Renal pelvis (tissue), 12 donors: ENCODE results near the gene TNC. TPM values are rescaled to one million over a fixed set of nuclear protein-coding genes. Genes with fewer than 3 reads are reported as not detected.

Experiments
- DNase-seq: peaks from one replicate; pipeline ENCODE4 v3.0.0-alpha.2; 2013
- long read RNA-seq, 16 experiments: transcript quantifications; one replicate each; lab custom pipeline, GENCODE V29; 2026
- polyA plus RNA-seq, 3 donors: library from polyadenylated mRNA; unstranded; fragments of 120-200 nt; gene quantifications; one replicate each; pipeline ENCODE4 v1.2.1, GENCODE V29; 2013; ENCODE audit not compliant: insufficient read length in 3 of 3

TNC gene
- 100 to 1,000 TPM; 326 to 403 (median 331) TPM for polyA plus RNA-seq
- long read RNA-seq, donor 1, partial matches to known transcripts, result 47 of 47 reads
- long read RNA-seq, donor 1, other reads (novel, unspliced or antisense), result 0 of 47 reads
- long read RNA-seq, donor 2, partial matches to known transcripts, result 88 of 88 reads
- long read RNA-seq, donor 2, other reads (novel, unspliced or antisense), result 0 of 88 reads
- long read RNA-seq, donor 3, partial matches to known transcripts, result 259 of 259 reads
- long read RNA-seq, donor 3, other reads (novel, unspliced or antisense), result 0 of 259 reads
- long read RNA-seq, donor 4, full-length matches to known transcripts, result 1 of 93 reads
- long read RNA-seq, donor 4, partial matches to known transcripts, result 86 of 93 reads
- long read RNA-seq, donor 4, other reads (novel, unspliced or antisense), result 6 of 93 reads
- long read RNA-seq, donor 5, partial matches to known transcripts, result 29 of 29 reads
- long read RNA-seq, donor 5, other reads (novel, unspliced or antisense), result 0 of 29 reads
- long read RNA-seq, donor 6, partial matches to known transcripts, result 66 of 66 reads
- long read RNA-seq, donor 6, other reads (novel, unspliced or antisense), result 0 of 66 reads
- long read RNA-seq, donor 7, partial matches to known transcripts, result 179 of 179 reads
- long read RNA-seq, donor 7, other reads (novel, unspliced or antisense), result 0 of 179 reads
- long read RNA-seq, donor 8, partial matches to known transcripts, result 22 of 22 reads
- long read RNA-seq, donor 8, other reads (novel, unspliced or antisense), result 0 of 22 reads
- long read RNA-seq, donor 9, full-length matches to known transcripts, result 3 of 133 reads
- long read RNA-seq, donor 9, partial matches to known transcripts, result 130 of 133 reads
- long read RNA-seq, donor 9, other reads (novel, unspliced or antisense), result 0 of 133 reads
- long read RNA-seq, donor 10, full-length matches to known transcripts, result 1 of 129 reads
- long read RNA-seq, donor 10, partial matches to known transcripts, result 128 of 129 reads
- long read RNA-seq, donor 10, other reads (novel, unspliced or antisense), result 0 of 129 reads
- long read RNA-seq, donor 11, full-length matches to known transcripts, result 1 of 103 reads
- long read RNA-seq, donor 11, partial matches to known transcripts, result 102 of 103 reads
- long read RNA-seq, donor 11, other reads (novel, unspliced or antisense), result 0 of 103 reads
- long read RNA-seq, donor 12, partial matches to known transcripts, result 101 of 112 reads
- long read RNA-seq, donor 12, other reads (novel, unspliced or antisense), result 11 of 112 reads
- long read RNA-seq, donor 13, partial matches to known transcripts, result 21 of 21 reads
- long read RNA-seq, donor 13, other reads (novel, unspliced or antisense), result 0 of 21 reads
- long read RNA-seq, donor 14, result 0 reads
- long read RNA-seq, donor 15, full-length matches to known transcripts, result 1 of 35 reads
- long read RNA-seq, donor 15, partial matches to known transcripts, result 34 of 35 reads
- long read RNA-seq, donor 15, other reads (novel, unspliced or antisense), result 0 of 35 reads
- long read RNA-seq, donor 16, full-length matches to known transcripts, result 4 of 140 reads
- long read RNA-seq, donor 16, partial matches to known transcripts, result 136 of 140 reads
- long read RNA-seq, donor 16, other reads (novel, unspliced or antisense), result 0 of 140 reads

DNA sequence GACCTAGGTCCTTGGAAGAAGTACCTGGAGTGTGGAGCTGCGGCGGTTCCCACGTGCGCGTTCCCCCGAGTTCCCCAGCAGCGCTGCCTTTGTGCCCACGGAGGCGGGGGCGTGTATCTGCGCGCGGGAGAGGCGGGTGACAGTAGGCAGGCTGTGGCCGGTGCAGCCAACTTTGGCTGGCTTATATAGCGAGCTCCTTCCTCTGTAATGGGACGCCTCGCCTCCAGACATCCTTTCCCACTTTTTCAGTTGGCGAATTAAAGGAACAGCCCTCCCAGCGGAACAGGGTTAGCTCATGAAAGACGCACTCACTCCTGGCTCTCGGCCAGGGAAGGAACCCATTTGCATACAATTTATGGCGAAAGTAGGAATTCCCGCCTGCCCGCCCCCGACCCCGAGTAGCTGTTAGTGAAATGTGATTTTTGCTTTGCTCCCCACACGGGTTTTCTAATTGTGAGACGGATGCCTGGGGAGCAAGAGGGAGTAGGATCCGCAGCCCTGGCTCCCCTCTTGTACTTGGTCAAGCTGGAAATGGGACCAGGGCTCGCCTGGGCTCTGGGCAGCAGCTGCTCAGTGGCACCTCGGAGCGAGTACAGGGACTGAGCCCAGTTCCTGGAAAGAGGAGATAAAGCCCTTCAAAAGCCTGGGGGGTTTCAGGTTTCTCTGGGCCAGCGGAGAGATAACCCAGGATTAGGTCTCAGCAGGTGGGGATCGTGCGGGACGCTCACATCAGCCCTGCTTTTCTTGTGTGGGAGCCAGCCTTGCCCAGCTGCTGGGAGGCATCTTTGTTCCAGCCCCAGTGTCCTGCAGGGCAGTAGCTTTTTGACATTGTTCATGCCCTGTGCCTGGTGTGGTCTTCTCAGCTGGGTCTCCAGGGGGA is at the start of gene TNC:
Gene TNC (minus strand): TSS at position 159 of the 880 bp plus-strand sequence. CDS start 27,139 bp downstream, outside the sequence.
- DNase-seq, result peak; percentile 90

DNA sequence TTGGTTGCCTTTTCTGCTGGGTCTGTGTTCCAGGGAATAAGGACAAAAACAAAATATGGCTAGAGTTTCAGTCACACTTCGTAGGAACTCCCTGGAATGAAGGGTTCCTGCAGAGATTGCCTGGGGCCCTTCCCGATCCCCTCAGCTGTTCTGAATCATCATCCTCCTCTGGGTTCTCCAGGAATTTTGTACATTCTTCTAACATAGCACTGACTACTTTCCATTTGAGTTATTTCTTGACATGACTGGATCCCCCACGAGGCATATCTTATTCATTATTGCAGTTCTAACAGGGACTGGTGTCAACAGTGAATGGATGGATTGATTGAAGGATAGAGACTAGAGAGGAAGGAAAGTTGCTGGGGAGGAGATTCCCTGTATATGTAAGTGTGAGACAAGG is 49.2 kb upstream of the TNC start:
- no peak for DNase-seq

DNA sequence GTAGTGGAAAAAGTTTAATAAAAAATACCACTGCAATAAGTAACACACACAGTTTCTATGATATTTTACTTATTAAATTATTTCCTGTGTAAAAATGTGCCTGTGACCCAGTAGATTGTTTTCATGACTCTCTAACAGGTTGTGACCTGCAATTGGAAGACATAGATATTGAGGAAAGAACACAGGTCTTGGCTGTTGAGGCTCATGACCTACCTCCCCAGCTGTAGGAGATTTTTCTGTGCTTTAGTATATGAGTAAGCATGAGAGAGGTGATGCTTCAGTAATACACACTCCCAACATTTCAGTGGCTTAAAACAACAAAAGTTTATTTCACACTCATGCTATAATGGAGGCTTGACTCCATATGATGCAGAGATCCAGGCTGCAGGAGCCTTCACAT is 47.3 kb upstream of the TNC start:
- no peak for DNase-seq

DNA sequence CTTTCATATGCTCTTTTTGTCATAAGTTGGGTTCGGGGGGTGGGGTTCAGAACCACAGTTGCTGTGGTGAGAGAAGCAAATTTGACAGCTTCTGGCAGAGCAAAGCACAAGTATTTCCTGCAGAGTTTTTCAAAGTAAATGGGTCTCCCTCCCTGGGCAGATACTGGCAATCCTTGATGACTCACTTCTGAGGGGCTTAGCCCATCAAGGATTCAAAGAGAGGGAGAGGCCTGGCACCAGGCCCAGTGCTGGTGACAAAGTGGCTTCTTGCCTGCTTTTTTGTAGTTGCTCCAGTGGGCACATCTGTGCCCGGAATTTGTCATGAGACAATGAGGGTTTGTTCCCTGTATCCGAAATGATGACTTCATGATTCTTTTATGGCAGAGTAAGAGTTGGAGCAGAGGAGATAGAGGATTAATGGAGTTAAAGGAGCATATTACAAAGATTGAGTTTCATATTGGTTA is 46.6 kb upstream of the TNC start:
- DNase-seq, result no peak

DNA sequence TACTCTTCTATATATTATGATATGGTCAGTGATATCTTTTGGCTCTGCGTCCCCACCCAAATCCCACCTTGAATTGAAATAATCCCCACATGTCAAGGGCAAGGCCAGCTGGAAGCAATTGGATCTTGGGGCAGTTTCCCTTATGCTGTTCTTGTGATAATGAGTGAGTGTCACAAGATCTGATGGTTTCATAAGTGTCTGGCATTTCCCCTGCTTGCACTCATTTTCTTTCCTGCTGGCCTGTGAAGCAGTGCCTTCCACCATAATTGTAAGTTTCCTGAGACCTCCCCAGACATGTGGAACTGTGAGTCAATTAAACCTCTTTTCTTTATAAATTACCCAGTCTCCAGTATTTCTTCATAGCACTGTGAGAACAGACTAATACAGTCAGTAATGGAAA is 45.0 kb upstream of the TNC start:
- no peak for DNase-seq

DNA sequence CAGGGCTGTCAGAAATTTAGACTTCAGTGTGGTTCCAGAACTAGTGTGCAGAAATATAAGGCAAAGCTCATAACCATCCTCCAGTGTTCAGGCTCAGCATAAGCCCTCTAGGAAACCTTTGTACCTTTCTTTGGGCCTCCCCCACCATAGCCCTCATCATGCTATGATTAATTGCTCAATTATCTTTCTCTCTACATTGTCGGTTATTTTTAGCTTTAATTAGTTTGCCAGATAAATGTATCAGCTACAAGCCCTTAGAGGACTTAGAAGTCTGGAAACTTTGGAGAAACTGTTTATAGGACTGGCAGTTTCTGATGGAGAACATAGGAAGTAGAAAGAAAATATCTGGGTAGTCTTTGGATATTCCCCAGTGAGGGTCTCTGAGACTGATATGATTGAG is 43.5 kb upstream of the TNC start:
- no peak for DNase-seq

DNA sequence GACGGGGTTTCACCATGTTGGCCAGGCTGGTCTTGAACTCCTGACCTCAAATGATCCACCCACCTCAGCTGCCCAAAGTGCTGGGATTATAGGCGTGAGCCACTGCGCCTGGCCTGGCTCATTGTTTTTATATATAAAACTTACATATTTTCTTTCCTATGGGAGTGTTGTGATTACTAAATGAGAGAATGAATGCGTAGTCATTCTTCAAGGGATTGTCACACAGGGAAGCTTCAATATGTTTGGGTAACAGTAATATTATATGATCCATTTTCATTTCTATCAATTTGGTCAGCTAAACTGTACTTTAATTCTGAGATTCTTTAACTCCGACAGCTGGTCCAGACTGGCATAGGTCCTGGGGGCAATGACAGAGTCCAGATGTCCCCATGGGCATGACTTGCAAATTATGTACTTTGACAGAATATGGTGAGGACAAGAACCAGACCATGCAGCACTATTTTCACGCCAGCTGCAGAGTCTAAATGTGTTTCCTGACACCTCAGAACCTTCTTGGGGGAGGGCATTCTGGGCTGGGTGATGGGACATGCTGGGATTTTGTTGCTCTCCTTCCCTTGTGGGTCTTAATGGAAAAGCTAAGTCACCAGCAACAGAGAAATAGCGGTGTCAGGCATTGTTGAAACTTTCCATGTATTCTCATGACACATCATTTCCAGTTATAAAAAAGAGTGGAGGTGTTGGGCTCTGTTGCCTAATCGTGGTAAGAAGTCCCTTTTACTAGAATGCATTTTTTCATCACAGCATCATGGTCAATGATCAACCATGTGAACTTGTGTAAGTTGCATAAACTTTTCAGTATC is 40.9 kb upstream of the TNC start:
- no peak for DNase-seq

DNA sequence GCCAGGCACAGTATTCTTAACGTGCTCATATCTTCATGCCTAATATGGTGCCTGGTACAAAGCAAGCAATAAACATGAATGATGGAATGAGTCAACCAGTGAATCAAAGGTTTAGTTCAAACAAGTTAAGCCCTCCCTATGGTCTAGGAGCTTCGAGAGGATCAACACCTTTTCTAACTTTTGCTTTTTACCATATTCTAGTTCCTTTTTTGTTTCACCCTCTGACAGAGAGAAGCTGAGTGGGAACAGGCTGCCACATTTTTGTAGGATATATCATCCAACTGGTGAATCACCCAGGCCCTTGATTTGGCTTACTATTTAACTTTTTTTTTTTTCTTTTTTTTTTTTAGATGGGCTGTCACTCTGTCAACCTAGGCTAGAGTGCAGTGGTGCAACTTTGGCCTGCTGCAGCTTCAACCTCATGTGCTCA is 39.3 kb upstream of the TNC start:
- no peak for DNase-seq

DNA sequence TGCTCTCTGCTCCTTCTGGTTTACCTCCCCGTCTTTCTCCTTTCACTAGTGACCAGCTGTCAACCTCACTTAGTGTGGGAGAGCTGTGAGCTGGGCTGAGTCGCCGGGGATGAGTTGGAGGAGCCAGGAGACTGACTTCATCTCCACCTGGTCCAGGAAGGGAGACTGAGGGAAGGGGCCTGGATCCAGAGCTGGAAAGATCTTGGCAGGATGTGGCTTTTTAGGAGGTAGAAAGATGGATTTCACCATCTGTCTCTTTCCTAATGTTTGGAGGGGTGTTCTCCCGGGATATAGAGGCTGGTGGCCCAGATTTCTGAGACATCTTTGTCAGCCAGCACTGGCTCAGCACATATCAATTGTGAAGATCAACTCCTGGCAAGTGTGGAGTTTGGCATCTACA is 37.1 kb upstream of the TNC start:
- DNase-seq, result no peak

DNA sequence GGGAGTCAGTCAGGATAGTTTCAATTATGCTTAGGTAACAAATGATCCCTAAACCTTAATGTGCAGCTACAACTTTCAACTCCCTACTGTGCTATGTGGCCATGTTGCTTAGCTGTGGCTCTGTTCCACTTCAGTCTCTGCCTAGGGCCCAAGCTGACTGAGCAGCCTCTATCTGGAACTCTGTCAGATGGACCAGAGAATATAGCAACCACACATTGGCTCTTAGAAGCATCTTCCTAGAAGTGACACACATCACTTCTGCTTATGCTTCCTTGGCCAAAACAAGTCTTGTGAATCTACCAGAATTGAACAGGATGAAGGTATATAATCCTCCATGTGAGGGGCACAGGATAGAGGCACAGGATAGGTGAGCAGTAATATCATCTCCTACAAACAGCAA is 36.7 kb upstream of the TNC start:
- DNase-seq, result no peak

DNA sequence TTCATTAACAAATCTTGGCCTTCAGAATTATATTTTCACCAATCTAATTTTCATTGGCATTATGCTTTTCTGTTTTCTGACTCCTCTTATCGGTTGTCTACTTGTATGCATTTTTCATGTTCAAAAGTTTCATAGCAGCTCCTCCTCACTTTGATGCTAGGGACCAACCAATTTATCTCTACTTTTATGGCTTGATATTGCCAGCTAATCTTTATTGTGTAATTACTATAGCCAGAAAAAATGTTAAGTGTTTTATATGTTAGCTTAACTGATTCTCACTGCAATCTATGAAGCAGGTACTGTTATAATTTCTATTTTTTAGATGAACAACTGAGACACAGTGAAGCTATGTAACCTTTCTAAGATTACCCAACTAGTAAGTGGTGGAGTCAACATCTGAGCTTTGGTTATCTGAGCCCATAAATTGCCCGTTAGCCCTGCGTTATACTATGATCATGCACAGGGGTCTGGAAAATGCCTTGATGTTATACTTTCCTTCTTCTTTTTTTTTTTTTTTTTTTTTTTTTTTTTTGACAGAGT is 34.4 kb upstream of the TNC start:
- no peak for DNase-seq

DNA sequence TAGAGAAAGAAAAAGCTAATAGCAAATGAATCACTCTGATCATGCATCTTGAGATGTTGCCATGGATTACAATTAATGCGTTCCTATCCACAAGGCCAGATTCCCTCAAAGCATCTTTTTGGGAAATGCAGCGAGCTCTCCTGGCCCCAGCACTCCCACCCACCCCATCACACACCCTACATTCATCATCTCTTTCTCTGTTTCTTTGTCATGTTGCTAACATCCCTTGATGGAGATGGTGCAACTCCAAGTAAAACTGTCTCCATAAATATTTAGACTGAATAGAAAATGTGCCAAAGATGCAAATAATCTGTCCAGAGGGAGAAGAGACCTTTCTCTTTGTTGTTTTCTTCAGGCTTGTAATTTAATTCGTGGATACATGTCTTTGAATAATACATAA is 30.8 kb upstream of the TNC start:
- no peak for DNase-seq

DNA sequence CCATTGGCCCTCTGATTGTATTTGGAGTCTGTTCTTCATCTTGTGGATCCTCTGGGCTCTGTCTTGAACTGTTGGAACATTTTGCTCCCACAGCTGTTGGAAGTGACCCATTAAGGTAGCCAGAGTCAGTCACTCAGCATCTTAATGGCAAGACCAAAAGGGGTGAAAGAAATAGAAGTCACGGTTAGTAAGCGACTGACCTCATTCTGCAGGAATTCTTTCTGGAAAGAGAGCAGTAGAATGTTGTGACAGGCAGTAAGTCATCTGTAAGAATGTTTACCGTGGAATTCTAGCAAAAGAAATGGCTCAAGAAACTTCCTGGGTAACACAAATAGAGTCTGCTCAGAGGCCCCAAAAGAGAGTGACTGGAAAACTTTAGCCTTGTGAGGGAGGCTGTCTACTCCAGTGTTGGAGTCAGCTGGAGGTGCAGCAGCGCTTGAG is 28.6 kb upstream of the TNC start:
- DNase-seq, result peak; percentile 69

DNA sequence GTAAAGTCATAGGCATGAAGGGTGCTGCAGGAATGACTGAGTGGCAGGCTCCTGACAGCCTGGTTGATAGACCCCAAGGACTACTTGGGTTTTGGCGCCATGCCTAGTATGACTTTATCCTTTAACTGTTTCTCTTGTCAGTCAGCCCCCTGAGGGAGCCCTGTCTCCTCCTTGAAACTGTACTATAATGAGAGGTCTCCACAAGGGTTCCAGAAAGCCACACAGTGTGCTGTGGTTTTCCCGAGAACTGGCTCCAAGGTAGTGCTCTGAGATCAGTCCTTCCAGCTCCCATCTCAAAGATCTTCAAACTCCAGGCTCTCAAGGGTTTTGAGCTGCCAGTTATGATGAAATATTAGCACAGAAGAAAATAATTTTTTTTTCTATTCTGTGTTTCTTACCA is 26.7 kb upstream of the TNC start:
- DNase-seq, result no peak

DNA sequence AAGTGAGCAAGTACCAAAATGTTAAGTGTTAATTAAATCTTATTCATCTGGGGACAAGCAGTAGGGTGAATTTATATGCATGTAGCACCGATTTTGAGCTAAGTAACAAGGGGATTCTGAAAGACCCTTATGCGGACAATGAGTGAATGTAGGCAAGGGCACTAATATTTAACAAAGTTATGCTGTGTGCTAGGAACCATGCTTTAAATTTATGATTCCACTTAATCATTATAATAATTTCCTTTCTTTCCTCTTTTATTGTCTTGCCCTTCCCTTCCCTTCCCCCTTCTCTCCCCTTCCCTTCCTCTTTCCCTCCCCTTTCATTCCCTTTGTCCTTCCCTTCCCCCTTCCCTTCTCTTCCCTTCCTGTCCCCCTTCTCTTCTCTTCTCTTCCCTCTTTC is 25.7 kb upstream of the TNC start:
- no peak for DNase-seq

DNA sequence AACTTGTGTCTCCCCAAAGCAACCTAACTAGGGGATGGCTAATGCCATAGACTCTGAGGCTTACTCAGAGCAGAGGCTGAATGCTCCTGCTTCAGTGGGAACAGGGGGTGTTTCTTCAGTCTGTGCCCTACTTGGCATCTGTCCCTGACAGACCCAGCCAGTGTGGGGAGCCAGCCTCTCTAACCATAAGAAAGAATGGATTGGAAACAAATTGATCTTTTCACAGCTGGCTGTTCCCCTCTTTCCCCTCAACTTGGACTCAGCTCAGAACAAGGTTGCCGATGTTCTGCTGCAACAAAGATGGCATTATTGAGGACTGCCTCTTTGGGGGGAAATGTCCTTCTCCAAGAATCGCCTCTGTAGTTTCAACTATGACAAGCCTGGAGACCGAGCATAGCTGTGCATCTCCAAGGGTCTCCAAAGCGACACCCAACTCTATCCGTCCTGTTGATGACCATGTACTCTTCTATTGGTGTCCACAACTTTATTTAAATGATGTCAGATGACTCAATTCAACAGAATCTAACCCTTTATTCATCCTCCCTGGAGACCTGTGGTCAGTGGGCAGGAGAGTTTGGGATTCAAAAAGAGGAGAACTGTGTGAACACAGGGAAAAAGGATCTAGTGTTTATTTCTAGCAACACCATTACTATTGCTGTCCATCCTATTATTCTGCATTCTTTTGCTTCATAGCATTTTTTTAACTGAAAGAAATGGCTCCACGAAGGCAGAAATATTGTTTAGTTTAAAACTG is 24.7 kb upstream of the TNC start:
- no peak for DNase-seq

DNA sequence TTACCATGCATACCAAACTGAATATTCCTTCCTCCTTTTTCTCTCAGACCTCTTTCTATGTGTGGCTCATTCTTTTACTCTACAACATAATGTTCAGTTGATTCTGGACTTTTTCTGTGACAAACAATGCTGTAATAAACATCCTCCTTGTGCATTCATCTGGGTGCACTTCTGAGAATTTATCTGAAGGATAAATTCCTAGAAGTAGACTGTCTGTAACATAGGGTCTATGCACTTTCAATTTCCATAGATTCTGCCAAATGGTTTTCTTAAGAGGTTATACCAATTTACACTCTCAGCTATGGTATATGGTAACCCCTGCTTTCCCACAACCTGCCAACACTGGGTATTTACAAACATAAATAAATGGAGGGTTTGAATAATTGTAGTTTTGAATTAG is 24.1 kb upstream of the TNC start:
- no peak for DNase-seq

DNA sequence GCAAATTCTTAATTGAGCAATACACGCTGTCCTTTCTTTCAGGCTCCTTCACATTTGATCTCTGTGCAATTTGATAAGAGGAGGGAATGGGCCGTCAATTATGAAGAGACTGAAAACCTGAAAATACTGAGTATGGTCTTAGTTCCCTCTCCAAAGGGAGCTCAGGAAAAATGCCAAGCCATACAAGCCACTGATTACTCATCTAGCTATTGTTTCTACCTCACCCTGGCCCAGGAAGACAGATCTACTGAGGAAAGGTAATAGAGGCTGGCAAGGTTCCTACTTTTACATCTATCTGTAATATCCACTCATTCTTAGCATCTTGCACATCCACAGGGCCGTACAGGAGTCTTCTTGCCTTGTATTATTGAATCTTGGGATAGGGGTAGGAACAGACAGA is 23.7 kb upstream of the TNC start:
- DNase-seq, result no peak
